ENCODE results near the gene ZNF784.

GRCh38 chr19:55672418-55672817 is 48.1 kb upstream of the ZNF784 start:
- TF ChIP-seq CTCF (IDR thresholded peaks at IDR 0.05) (no peak), EP300 (IDR thresholded peaks at IDR 0.05) (no peak), POLR2A (IDR thresholded peaks at IDR 0.05) (no peak)
